ENCODE measurements around the gene MZT2A.
"Not testable (repeated sequence)": the region's sequence is repeated elsewhere in the genome, so short reads cannot be mapped to it uniquely, and the experiment has no call there.

DNA sequence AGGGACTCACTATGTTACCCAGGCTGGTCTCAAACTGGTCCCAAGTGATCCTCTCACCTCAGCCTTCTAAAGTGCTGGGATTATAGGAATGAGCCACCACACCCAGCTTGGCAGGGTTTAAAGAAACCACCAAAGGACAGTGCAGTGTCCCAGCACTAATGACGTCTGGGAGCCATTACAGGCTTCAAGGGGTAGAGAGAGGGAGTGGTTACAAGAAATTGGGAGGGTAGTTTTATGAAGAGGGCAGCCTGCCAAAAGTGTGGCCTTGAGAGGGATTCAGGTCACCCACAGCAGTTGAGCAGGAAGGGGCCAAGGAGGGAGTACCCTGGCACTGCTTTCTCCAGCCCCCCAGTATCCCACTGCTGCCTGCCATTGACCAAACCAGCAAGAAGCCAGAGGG, 15.0 kb downstream of the MZT2A start:
- TF ChIP-seq EZH2 (IDR thresholded peaks at IDR 0.05; ENCODE audit: low read depth), result not testable (repeated sequence)
- TF ChIP-seq, protein P1, sequence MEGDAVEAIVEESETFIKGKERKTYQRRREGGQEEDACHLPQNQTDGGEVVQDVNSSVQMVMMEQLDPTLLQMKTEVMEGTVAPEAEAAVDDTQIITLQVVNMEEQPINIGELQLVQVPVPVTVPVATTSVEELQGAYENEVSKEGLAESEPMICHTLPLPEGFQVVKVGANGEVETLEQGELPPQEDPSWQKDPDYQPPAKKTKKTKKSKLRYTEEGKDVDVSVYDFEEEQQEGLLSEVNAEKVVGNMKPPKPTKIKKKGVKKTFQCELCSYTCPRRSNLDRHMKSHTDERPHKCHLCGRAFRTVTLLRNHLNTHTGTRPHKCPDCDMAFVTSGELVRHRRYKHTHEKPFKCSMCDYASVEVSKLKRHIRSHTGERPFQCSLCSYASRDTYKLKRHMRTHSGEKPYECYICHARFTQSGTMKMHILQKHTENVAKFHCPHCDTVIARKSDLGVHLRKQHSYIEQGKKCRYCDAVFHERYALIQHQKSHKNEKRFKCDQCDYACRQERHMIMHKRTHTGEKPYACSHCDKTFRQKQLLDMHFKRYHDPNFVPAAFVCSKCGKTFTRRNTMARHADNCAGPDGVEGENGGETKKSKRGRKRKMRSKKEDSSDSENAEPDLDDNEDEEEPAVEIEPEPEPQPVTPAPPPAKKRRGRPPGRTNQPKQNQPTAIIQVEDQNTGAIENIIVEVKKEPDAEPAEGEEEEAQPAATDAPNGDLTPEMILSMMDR (conservative IDR thresholded peaks at IDR 0.05), result not testable (repeated sequence)

Data from PC-9 (cell line).